Measurements from ENCODE around the gene TP53I11.
A peak's percentile ranks its signal among the peaks of the same experiment; 100 is the strongest.

TP53I11 gene

GRCh38 chr11:44893846-44894617 is 56.7 kb downstream of the TP53I11 start:
- H3K4me1 ChIP-seq (ENCODE audit: insufficient read depth, low read length, severe bottlenecking): no peaks in the 10 kb centered on the region
- H3K9me2 ChIP-seq (ENCODE audit: low read depth, low read length): no peaks in the 10 kb centered on the region
- TF ChIP-seq EZH2 (IDR thresholded peaks at IDR 0.05; ENCODE audit: borderline replicate concordance, low read length) (no peak), CTCF (IDR thresholded peaks at IDR 0.05; ENCODE audit: low read length) (peak; percentile 73)
- H2AFZ ChIP-seq (ENCODE audit: low read length): no peak overlapping the region
- H3K27ac ChIP-seq (ENCODE audit: low read depth, low read length, poor library complexity, severe bottlenecking): no peak overlapping the region
- no peak overlapping the region for H3K4me3 ChIP-seq (ENCODE audit: low read depth, low read length, poor library complexity, severe bottlenecking)
- H3K4me2 ChIP-seq (ENCODE audit: low read length): no peak overlapping the region
- no peaks in the 10 kb centered on the region for H3K79me2 ChIP-seq (ENCODE audit: insufficient read depth, low read length)
- H4K20me1 ChIP-seq (ENCODE audit: insufficient read depth, low read length): no peaks in the 10 kb centered on the region
- no peaks in the 10 kb centered on the region for H3F3A ChIP-seq (ENCODE audit: insufficient read depth, low read length)
- H3K9ac ChIP-seq (ENCODE audit: low read length): no peak overlapping the region
- no peaks in the 10 kb centered on the region for H3K36me3 ChIP-seq (ENCODE audit: insufficient read depth, low read length)
- H3K9me3 ChIP-seq (ENCODE audit: low read length): no peaks in the 10 kb centered on the region
- no peaks in the 10 kb centered on the region; the same call in 1 of the 2 replicates for H3K27me3 ChIP-seq (ENCODE audit: insufficient read depth, low read length)

GRCh38 chr11:44893308-44893822 is 57.3 kb downstream of the TP53I11 start:
- H3K27ac ChIP-seq (ENCODE audit: low read depth, low read length, poor library complexity, severe bottlenecking): no peak overlapping the region
- H3K9me2 ChIP-seq (ENCODE audit: low read depth, low read length): no peaks in the 10 kb centered on the region
- H3K4me2 ChIP-seq (ENCODE audit: low read length): no peak overlapping the region
- no peaks in the 10 kb centered on the region for H3K36me3 ChIP-seq (ENCODE audit: insufficient read depth, low read length)
- no peaks in the 10 kb centered on the region for H3K4me1 ChIP-seq (ENCODE audit: insufficient read depth, low read length, severe bottlenecking)
- no peaks in the 10 kb centered on the region for H3K79me2 ChIP-seq (ENCODE audit: insufficient read depth, low read length)
- no peak overlapping the region for H3K4me3 ChIP-seq (ENCODE audit: low read depth, low read length, poor library complexity, severe bottlenecking)
- H3K27me3 ChIP-seq (ENCODE audit: insufficient read depth, low read length): no peaks in the 10 kb centered on the region
- no peaks in the 10 kb centered on the region for H4K20me1 ChIP-seq (ENCODE audit: insufficient read depth, low read length)
- no peaks in the 10 kb centered on the region for H3F3A ChIP-seq (ENCODE audit: insufficient read depth, low read length)
- no peaks in the 10 kb centered on the region for H3K9me3 ChIP-seq (ENCODE audit: low read length)
- H3K9ac ChIP-seq (ENCODE audit: low read length): no peak overlapping the region
- TF ChIP-seq EZH2 (IDR thresholded peaks at IDR 0.05; ENCODE audit: borderline replicate concordance, low read length): no peak
- no peak for TF ChIP-seq CTCF (IDR thresholded peaks at IDR 0.05; ENCODE audit: low read length)
- no peak overlapping the region for H2AFZ ChIP-seq (ENCODE audit: low read length)

GRCh38 chr11:44892843-44893242 is 57.8 kb downstream of the TP53I11 start:
- Histone ChIP-seq H3K36me3 (ENCODE audit: insufficient read depth, low read length) (no peaks in the 10 kb centered on the region), H3K4me1 (ENCODE audit: insufficient read depth, low read length, severe bottlenecking) (no peaks in the 10 kb centered on the region), H3F3A (ENCODE audit: insufficient read depth, low read length) (no peaks in the 10 kb centered on the region), H3K9me2 (ENCODE audit: low read depth, low read length) (no peaks in the 10 kb centered on the region), H3K79me2 (ENCODE audit: insufficient read depth, low read length) (no peaks in the 10 kb centered on the region), H4K20me1 (ENCODE audit: insufficient read depth, low read length) (no peaks in the 10 kb centered on the region), H3K9ac (ENCODE audit: low read length) (no peak overlapping the region), H3K27ac (ENCODE audit: low read depth, low read length, poor library complexity, severe bottlenecking) (no peak overlapping the region), H2AFZ (ENCODE audit: low read length) (no peak overlapping the region), H3K9me3 (ENCODE audit: low read length) (no peaks in the 10 kb centered on the region), H3K27me3 (ENCODE audit: insufficient read depth, low read length) (no peaks in the 10 kb centered on the region), H3K4me2 (ENCODE audit: low read length) (no peak overlapping the region), H3K4me3 (ENCODE audit: low read depth, low read length, poor library complexity, severe bottlenecking) (no peak overlapping the region)
- TF ChIP-seq CTCF (IDR thresholded peaks at IDR 0.05; ENCODE audit: low read length) (no peak), EZH2 (IDR thresholded peaks at IDR 0.05; ENCODE audit: borderline replicate concordance, low read length) (no peak)

All from OCI-LY1 (cell line).